HepG2 (cell line): ENCODE results near the gene PCED1B. TPM values are rescaled to one million over a fixed set of nuclear protein-coding genes. Genes with fewer than 3 reads are reported as not detected.

Experiments
- ATAC-seq: fragments of 200-7000 bp; cut with Tn5 transposase; 3 replicates; pipeline ENCODE4 v1.9.1; 2020; ENCODE audit warnings: mild to moderate bottlenecking, moderate library complexity
- BruUV-seq: library from RNA; stranded (reverse); fragments of 400-500 nt; replicated peaks from 2 replicates; lab custom pipeline; 2021; lab: Mats Ljungman, UMichigan
- CTCF ChIA-PET: fragments of 300-600 bp; formaldehyde crosslinking; extraction: SDS; loops from one replicate; lab custom pipeline; 2021; ENCODE audit warnings: low total read pairs, inconsistent platforms, low intra/inter-chr PET ratio; lab: Yijun Ruan, JAX
- POLR2A ChIA-PET: fragments of 350-600 bp; sonication (Branson Sonifier 250); formaldehyde crosslinking; loops from one replicate; lab custom pipeline; 2020; ENCODE audit warnings: antibody characterized with exemption, inconsistent platforms; lab: Yijun Ruan, JAX
- DNase-seq: peaks from one replicate; pipeline ENCODE4 v3.0.0-alpha.2; 2015; ENCODE audit warnings: low spot score
- FAIRE-seq: peaks from 3 replicates; lab custom pipeline; 2011; peaks lifted over from hg19 to GRCh38; lab: Jason Lieb, UNC
- H2AFZ ChIP-seq: one replicate; pipeline ENCODE4 v1.6.1; 2011; ENCODE audit warnings: low read length, inconsistent platforms
- H3K27ac ChIP-seq: fragments of 300-600 bp; 3 replicates; pipeline ENCODE4 v1.8.0; 2011; ENCODE audit warnings: mixed run types, mild to moderate bottlenecking, mixed read lengths, low read length, inconsistent platforms; ENCODE audit not compliant: insufficient read depth; ENCODE audit errors: extremely low read length
- H3K27me3 ChIP-seq, 2 experiments: fragments of 200-600 bp in 1 of 2; 2 replicates in 1 of 2; 3 replicates in 1 of 2; pipeline versions ENCODE4 v1.6.0 to v1.8.0; 2011; ENCODE audit warnings: low read length in 2 of 2, mild to moderate bottlenecking in 2 of 2, moderate library complexity in 2 of 2, inconsistent platforms in 1 of 2; ENCODE audit not compliant: insufficient read depth in 2 of 2, control insufficient read depth in 1 of 2
- H3K36me3 ChIP-seq, 2 experiments: fragments of 200-600 bp in 1 of 2; replicated peaks in 1 of 2; 2 replicates in 1 of 2; 3 replicates in 1 of 2; pipeline versions ENCODE4 v1.5.1 to v1.8.0; 2011; ENCODE audit warnings: low read length in 2 of 2, inconsistent platforms in 1 of 2; ENCODE audit not compliant: insufficient read depth in 2 of 2, control insufficient read depth in 1 of 2
- H3K4me1 ChIP-seq: 2 replicates; pipeline ENCODE4 v1.5.1; 2012; ENCODE audit warnings: low read length, inconsistent platforms; ENCODE audit not compliant: insufficient read depth
- H3K4me2 ChIP-seq: 2 replicates; pipeline ENCODE4 v1.6.0; 2011; ENCODE audit warnings: low read depth, low read length, inconsistent platforms
- H3K4me3 ChIP-seq, 3 experiments: fragments of 200-600 bp in 1 of 3; sonication (generic), shearing (Covaris generic) in 1 of 3; replicated peaks in 1 of 3; 2 replicates each; pipeline ENCODE4 v1.5.1; 2011 to 2016; ENCODE audit warnings: low read length in 3 of 3, inconsistent platforms in 2 of 3, low read depth in 2 of 3, mild to moderate bottlenecking in 2 of 3, control low read depth in 1 of 3, mixed read lengths in 1 of 3; ENCODE audit not compliant: insufficient read depth in 1 of 3
- H3K79me2 ChIP-seq: one replicate; pipeline ENCODE4 v1.6.1; 2011; ENCODE audit warnings: low read length, inconsistent platforms; ENCODE audit not compliant: insufficient read depth
- H3K9ac ChIP-seq: 2 replicates; pipeline ENCODE4 v1.6.0; 2011; ENCODE audit warnings: mild to moderate bottlenecking, low read depth, low read length, inconsistent platforms; ENCODE audit not compliant: insufficient read depth
- H3K9me3 ChIP-seq: 2 replicates; pipeline ENCODE4 v1.5.1; 2012; ENCODE audit warnings: mild to moderate bottlenecking, low read length
- H4K20me1 ChIP-seq: 2 replicates; pipeline ENCODE4 v1.6.0; 2011; ENCODE audit warnings: inconsistent platforms, mild to moderate bottlenecking, low read length, moderate library complexity; ENCODE audit not compliant: insufficient read depth
- EED ChIP-seq: sonication (generic); formaldehyde crosslinking; IDR thresholded peaks from 2 replicates; pipeline ENCODE4 v1.5.0; 2020; ENCODE audit warnings: mild to moderate bottlenecking, missing genetic modification reagents
- MAZ ChIP-seq, 2 experiments: sonication (generic) in 1 of 2; formaldehyde crosslinking in 1 of 2; IDR thresholded peaks; 2 replicates each; pipeline versions ENCODE4 v1.5.0 to v1.6.1; 2012 to 2020; ENCODE audit warnings: low read depth in 2 of 2, mild to moderate bottlenecking in 2 of 2, borderline replicate concordance in 1 of 2, improper control_type of control experiment in 1 of 2, low read length in 1 of 2, missing genetic modification reagents in 1 of 2, moderate library complexity in 1 of 2
- NR2F2 ChIP-seq: IDR thresholded peaks from 2 replicates; pipeline ENCODE4 v1.6.1; 2012; ENCODE audit warnings: low read depth, inconsistent platforms, borderline replicate concordance
- TAF1 ChIP-seq: sonication (generic); formaldehyde crosslinking; IDR thresholded peaks from 2 replicates; pipeline ENCODE4 v1.4.0; 2020; ENCODE audit warnings: missing genetic modification reagents
- TBP ChIP-seq: sonication (generic); formaldehyde crosslinking; IDR thresholded peaks from 2 replicates; pipeline ENCODE4 v1.5.0; 2020; ENCODE audit warnings: missing genetic modification reagents
- ZNF577 ChIP-seq: sonication (generic); formaldehyde crosslinking; IDR thresholded peaks from 2 replicates; pipeline ENCODE4 v1.4.0; 2020; ENCODE audit warnings: mild to moderate bottlenecking, low read depth, missing genetic modification reagents, borderline replicate concordance
- WGBS: methylation state at CpG from one replicate; pipeline ENCODE4 v1.1.6; 2017; ENCODE audit warnings: low lambda C conversion rate; 5-methylcytosine and 5-hydroxymethylcytosine counted together
- in situ Hi-C: cut with HindIII; loops from 2 replicates; pipeline ENCODE4 v1.10.0; 2017; ENCODE audit warnings: low pct_unique_long_range_greater_than_20kb; ENCODE audit not compliant: extremely low pct_ligation_motif_present
- intact Hi-C: fragments of 100-400 bp; cut with micrococcal nuclease; formaldehyde crosslinking; loops from one replicate; pipeline ENCODE4 v1.10.0; 2022; ENCODE audit not compliant: unreplicated experiment
- polyA plus RNA-seq, 8 experiments: library from polyadenylated mRNA; depleted of rRNA in 3 of 8; stranded (reverse) in 7 of 8; unstranded in 1 of 8; fragments of >200 nt; fragmentation: Illumina TruSeq in 4 of 8; extraction: Trizol in 4 of 8; gene quantifications; 2 replicates each; pipeline versions ENCODE4 v1.2.1 to v1.2.3, GENCODE V29; 2011 to 2016; ENCODE audit warnings: low read depth in 4 of 8, missing spikeins in 1 of 8, mixed read lengths in 1 of 8; ENCODE audit not compliant: insufficient read depth in 1 of 8
- total RNA-seq, 5 experiments: library from RNA; depleted of rRNA; stranded (reverse); fragments of >200 nt; fragmentation: Illumina TruSeq; extraction: Trizol; gene quantifications; 2 replicates each; pipeline ENCODE4 v1.2.3, GENCODE V29; 2016; ENCODE audit warnings: low read depth in 1 of 5
- TF ChIP-seq, protein P1 (sequence below): sonication (generic); formaldehyde crosslinking; IDR thresholded peaks from 2 replicates; pipeline ENCODE4 v1.4.0; 2020; ENCODE audit warnings: mild to moderate bottlenecking, missing genetic modification reagents

Gene PCED1B
- total and polyA plus RNA-seq, 2 of the 13 experiments (the other 11 are each of a cell fraction or from before 2014, with no cell fraction given): 0.11 to 0.37 TPM

DNA sequence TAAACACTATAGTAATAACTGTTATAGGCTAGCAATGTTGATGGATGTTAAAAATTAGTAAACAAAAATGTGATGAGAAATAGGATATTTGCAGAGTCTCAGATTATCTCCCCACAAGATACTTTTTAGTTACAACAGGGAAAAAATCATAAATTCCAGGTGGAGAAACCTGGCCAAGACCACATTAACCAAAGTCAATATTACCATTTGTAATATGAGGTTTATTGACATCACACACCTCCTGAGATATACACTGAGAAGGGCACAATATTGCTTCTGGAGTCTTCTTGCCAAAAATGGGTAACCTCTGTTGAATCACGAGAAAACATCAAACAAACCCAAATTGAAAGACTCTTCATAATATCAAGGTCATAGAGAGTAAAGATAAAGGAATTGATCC lies 72.7 kb downstream of the PCED1B start:
- no TSS peak for BruUV-seq
- no peak overlapping the region for H3K4me3 ChIP-seq

GRCh38 chr12:47155457-47156166 lies 76.2 kb downstream of the PCED1B start:
- BruUV-seq: no TSS peak
- in situ Hi-C loops: no loop called here
- ATAC-seq: no peak

More for the DNA sequence above, 72.7 kb downstream of the PCED1B start:
- intact Hi-C loops (no loop called here), in situ Hi-C loops (no loop called here)
- Histone ChIP-seq H4K20me1 (no peaks in the 10 kb centered on the region), H3K36me3 (no peaks in the 10 kb centered on the region), H3K9ac (no peak overlapping the region), H3K4me2 (no peak overlapping the region), H3K27ac (no peak overlapping the region), H3K4me1 (no peaks in the 10 kb centered on the region), H3K9me3 (no peaks in the 10 kb centered on the region), H2AFZ (no peak overlapping the region), H3K27me3 (no peaks in the 10 kb centered on the region), H3K79me2 (no peaks in the 10 kb centered on the region)
- TF ChIP-seq MAZ (IDR thresholded peaks at IDR 0.05; ENCODE audit: borderline replicate concordance, low read depth, low read length): no peak
- TF ChIP-seq MAZ (CRISPR knock-in tag; IDR thresholded peaks at IDR 0.05; ENCODE audit: low read depth): no peak
- TF ChIP-seq, protein P1, sequence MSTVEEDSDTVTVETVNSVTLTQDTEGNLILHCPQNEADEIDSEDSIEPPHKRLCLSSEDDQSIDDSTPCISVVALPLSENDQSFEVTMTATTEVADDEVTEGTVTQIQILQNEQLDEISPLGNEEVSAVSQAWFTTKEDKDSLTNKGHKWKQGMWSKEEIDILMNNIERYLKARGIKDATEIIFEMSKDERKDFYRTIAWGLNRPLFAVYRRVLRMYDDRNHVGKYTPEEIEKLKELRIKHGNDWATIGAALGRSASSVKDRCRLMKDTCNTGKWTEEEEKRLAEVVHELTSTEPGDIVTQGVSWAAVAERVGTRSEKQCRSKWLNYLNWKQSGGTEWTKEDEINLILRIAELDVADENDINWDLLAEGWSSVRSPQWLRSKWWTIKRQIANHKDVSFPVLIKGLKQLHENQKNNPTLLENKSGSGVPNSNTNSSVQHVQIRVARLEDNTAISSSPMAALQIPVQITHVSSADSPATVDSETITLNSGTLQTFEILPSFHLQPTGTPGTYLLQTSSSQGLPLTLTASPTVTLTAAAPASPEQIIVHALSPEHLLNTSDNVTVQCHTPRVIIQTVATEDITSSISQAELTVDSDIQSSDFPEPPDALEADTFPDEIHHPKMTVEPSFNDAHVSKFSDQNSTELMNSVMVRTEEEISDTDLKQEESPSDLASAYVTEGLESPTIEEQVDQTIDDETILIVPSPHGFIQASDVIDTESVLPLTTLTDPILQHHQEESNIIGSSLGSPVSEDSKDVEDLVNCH (CRISPR knock-in tag): no peak
- TF ChIP-seq TAF1 (CRISPR knock-in tag): no peak
- no peak for DNase-seq
- no peak for FAIRE-seq
- CTCF ChIA-PET: no interaction called here
- WGBS: 0% methylated on average over 1 of the region's 1 CpG
- ATAC-seq: no peak
- POLR2A ChIA-PET: no interaction called here

More at GRCh38 chr12:47155457-47156166, 76.2 kb downstream of the PCED1B start:
- Histone ChIP-seq H3K9ac (no peak overlapping the region), H3K9me3 (no peaks in the 10 kb centered on the region), H3K4me3 (no peak overlapping the region), H3K27me3 (no peaks in the 10 kb centered on the region), H4K20me1 (no peaks in the 10 kb centered on the region), H3K4me2 (no peak overlapping the region), H3K27ac (no peak overlapping the region), H3K79me2 (no peaks in the 10 kb centered on the region), H3K4me1 (no peaks in the 10 kb centered on the region), H3K36me3 (no peaks in the 10 kb centered on the region), H2AFZ (no peak overlapping the region)
- TF ChIP-seq NR2F2: no peak
- no peak for TF ChIP-seq EED (CRISPR knock-in tag)
- TF ChIP-seq ZNF577: no peak
- TF ChIP-seq TBP (CRISPR knock-in tag): no peak
- intact Hi-C loops: no loop called here
- ChIA-PET POLR2A (no interaction called here), CTCF (no interaction called here)
- WGBS: 41% methylated on average over 3 of the region's 3 CpGs
- DNase-seq (no peak), FAIRE-seq (no peak)
